ENCODE data around the gene CRKL. TPM values are rescaled to one million over a fixed set of nuclear protein-coding genes. Genes with fewer than 3 reads are reported as not detected.

CRKL gene
- total RNA-seq, 1 experiment from 2014 or later, result 82.5 TPM

DNA sequence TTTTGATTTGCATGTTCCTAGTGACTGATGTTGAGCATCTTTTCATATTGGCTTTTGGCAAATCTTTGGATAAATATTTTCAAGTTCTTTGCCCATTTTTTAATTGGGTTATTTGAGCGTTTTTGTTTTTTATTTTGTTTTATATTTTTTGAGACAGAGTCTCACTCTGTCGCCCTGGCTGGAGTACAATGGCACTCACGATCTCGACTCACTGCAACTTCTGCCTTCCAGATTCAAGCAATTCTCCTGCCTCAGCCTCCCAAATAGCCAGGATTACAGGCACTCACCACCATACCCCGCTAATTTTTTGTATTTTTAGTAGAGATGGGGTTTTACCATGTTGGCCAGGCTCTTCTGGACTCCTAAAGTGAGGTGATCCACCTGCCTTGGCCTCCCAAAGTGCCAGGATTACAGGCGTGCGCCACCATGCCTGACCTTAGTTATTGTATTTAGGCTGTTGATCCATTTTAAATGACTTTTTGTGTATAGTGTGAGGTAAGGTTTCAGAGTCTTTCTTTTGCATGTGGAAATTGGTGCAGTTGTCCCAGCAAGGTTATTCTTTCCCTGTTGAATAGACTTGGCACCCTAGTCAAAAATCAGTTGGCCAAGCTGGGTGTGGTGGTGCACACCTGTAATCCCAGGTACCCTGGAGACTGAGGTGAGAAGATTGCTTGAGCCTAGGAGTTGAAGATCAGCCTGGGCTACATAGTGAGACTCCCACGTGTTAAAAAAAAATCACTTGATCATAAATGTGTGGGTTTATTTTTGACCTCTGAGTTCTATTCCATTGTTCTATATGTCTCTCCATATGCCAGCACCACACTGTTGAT lies 26.1 kb downstream of the CRKL start:
- peaks cover 4% of the 10 kb centered on the region for H3K4me1 ChIP-seq (ENCODE audit: insufficient read depth, low read length, poor library complexity, severe bottlenecking)
- no peaks in the 10 kb centered on the region for H3K27me3 ChIP-seq (replicated peaks; ENCODE audit: insufficient read depth, low read depth, low read length, poor library complexity)
- ChIA-PET CTCF (no interaction called here), POLR2A (ENCODE audit: low non-redundant PET) (interaction anchor here (0.6 kb wide), 1 partner anchor 15 kb away, joined by 9 read pairs; no protein-coding TSS in a partner anchor)
- no peak overlapping the region for H3K4me3 ChIP-seq (ENCODE audit: low read depth, low read length, poor library complexity, severe bottlenecking)
- TF ChIP-seq EZH2 (IDR thresholded peaks at IDR 0.05; ENCODE audit: borderline replicate concordance, low read depth, low read length, poor library complexity, severe bottlenecking), result no peak
- TF ChIP-seq, protein P1, sequence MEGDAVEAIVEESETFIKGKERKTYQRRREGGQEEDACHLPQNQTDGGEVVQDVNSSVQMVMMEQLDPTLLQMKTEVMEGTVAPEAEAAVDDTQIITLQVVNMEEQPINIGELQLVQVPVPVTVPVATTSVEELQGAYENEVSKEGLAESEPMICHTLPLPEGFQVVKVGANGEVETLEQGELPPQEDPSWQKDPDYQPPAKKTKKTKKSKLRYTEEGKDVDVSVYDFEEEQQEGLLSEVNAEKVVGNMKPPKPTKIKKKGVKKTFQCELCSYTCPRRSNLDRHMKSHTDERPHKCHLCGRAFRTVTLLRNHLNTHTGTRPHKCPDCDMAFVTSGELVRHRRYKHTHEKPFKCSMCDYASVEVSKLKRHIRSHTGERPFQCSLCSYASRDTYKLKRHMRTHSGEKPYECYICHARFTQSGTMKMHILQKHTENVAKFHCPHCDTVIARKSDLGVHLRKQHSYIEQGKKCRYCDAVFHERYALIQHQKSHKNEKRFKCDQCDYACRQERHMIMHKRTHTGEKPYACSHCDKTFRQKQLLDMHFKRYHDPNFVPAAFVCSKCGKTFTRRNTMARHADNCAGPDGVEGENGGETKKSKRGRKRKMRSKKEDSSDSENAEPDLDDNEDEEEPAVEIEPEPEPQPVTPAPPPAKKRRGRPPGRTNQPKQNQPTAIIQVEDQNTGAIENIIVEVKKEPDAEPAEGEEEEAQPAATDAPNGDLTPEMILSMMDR (conservative IDR thresholded peaks at IDR 0.05; ENCODE audit: low read depth, low read length), result no peak
- no TSS peak for BruUV-seq (replicated peaks)
- H3K9me3 ChIP-seq (ENCODE audit: low read depth, low read length, poor library complexity, severe bottlenecking), result no peaks in the 10 kb centered on the region
- DNase-seq (ENCODE audit: low spot score), result no peak
- H3K27ac ChIP-seq (ENCODE audit: low read depth, low read length, poor library complexity, severe bottlenecking), result no peak overlapping the region
- intact Hi-C loops (cut with micrococcal nuclease; ENCODE audit: unreplicated experiment), result loop anchor here (10.0 kb wide), 2 partner anchors 59 to 139 kb away; no protein-coding TSS in a partner anchor
- peaks cover 6% of the 10 kb centered on the region for H3K36me3 ChIP-seq (ENCODE audit: insufficient read depth, low read length, poor library complexity, severe bottlenecking)

GRCh38 chr22:20944042-20944441 lies 26.8 kb downstream of the CRKL start:
- TF ChIP-seq EZH2 (IDR thresholded peaks at IDR 0.05; ENCODE audit: borderline replicate concordance, low read depth, low read length, poor library complexity, severe bottlenecking), result no peak
- TF ChIP-seq, protein P1 (conservative IDR thresholded peaks at IDR 0.05; ENCODE audit: low read depth, low read length), result no peak
- Histone ChIP-seq H3K4me3 (ENCODE audit: low read depth, low read length, poor library complexity, severe bottlenecking) (no peak overlapping the region), H3K9me3 (ENCODE audit: low read depth, low read length, poor library complexity, severe bottlenecking) (no peaks in the 10 kb centered on the region), H3K4me1 (ENCODE audit: insufficient read depth, low read length, poor library complexity, severe bottlenecking) (no peaks in the 10 kb centered on the region), H3K36me3 (ENCODE audit: insufficient read depth, low read length, poor library complexity, severe bottlenecking) (peaks cover 6% of the 10 kb centered on the region), H3K27ac (ENCODE audit: low read depth, low read length, poor library complexity, severe bottlenecking) (no peak overlapping the region), H3K27me3 (replicated peaks; ENCODE audit: insufficient read depth, low read depth, low read length, poor library complexity) (no peaks in the 10 kb centered on the region)
- no peak for DNase-seq (ENCODE audit: low spot score)
- POLR2A ChIA-PET (ENCODE audit: low non-redundant PET), result interaction anchor here (0.6 kb wide), 1 partner anchor 14 kb away, joined by 9 read pairs; no protein-coding TSS in a partner anchor
- CTCF ChIA-PET, result no interaction called here
- no TSS peak for BruUV-seq (replicated peaks)
- intact Hi-C loops (cut with micrococcal nuclease; ENCODE audit: unreplicated experiment), result loop anchor here (10.0 kb wide), 2 partner anchors 59 to 139 kb away; no protein-coding TSS in a partner anchor

DNA sequence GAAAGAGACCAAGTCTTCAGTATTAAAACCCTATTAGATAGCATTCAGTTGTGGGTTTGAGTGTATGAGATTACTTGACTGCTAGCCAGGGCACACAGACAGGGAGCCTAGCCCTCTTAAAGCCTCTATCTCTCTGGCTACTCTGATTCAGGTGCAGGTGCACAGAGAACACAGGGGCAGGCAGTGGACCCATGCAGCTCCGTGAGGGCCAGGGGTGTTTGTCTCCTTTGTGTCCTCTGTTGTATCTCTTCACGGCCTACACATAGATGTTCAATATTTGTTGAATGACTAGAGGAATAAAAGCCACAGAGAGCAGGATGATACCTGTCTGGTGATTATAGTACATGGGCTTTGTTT lies 28.3 kb downstream of the CRKL start:
- no peak overlapping the region for H3K4me3 ChIP-seq (ENCODE audit: low read depth, low read length, poor library complexity, severe bottlenecking)

More for the DNA sequence above, 28.3 kb downstream of the CRKL start:
- intact Hi-C loops (cut with micrococcal nuclease; ENCODE audit: unreplicated experiment), result loop anchor here (10.0 kb wide), 2 partner anchors 61 to 141 kb away; no protein-coding TSS in a partner anchor
- no peak for DNase-seq (ENCODE audit: low spot score)
- TF ChIP-seq, protein P1 (conservative IDR thresholded peaks at IDR 0.05; ENCODE audit: low read depth, low read length), result no peak
- no peak for TF ChIP-seq EZH2 (IDR thresholded peaks at IDR 0.05; ENCODE audit: borderline replicate concordance, low read depth, low read length, poor library complexity, severe bottlenecking)
- ChIA-PET POLR2A (ENCODE audit: low non-redundant PET) (no interaction called here), CTCF (no interaction called here)
- BruUV-seq (replicated peaks), result no TSS peak
- Histone ChIP-seq H3K4me1 (ENCODE audit: insufficient read depth, low read length, poor library complexity, severe bottlenecking) (no peaks in the 10 kb centered on the region), H3K36me3 (ENCODE audit: insufficient read depth, low read length, poor library complexity, severe bottlenecking) (peaks cover 20% of the 10 kb centered on the region), H3K27me3 (replicated peaks; ENCODE audit: insufficient read depth, low read depth, low read length, poor library complexity) (no peaks in the 10 kb centered on the region), H3K27ac (ENCODE audit: low read depth, low read length, poor library complexity, severe bottlenecking) (no peak overlapping the region), H3K9me3 (ENCODE audit: low read depth, low read length, poor library complexity, severe bottlenecking) (no peaks in the 10 kb centered on the region)

Data from A673 (cell line).